Aorta (tissue), 5 donors: Measurements from ENCODE around the gene CCDC177. TPM values are rescaled to one million over a fixed set of nuclear protein-coding genes. Genes with fewer than 3 reads are reported as not detected.

ENCODE experiments used
- ATAC-seq: fragments of 200-7000 bp; cut with Tn5 transposase; one replicate; pipeline ENCODE4 v1.9.1; 2022; ENCODE audit warnings: moderate library complexity; ENCODE audit not compliant: low FRiP score
- DNase-seq, 2 donors: peaks; one replicate each; pipeline ENCODE4 v3.0.0-alpha.2; 2020
- H3K27ac ChIP-seq, 2 donors: one replicate each; pipeline ENCODE4 v1.5.1; 2013; ENCODE audit warnings: low read length in 2 of 2, mild to moderate bottlenecking in 2 of 2, moderate library complexity in 2 of 2, control low read depth in 1 of 2, inconsistent platforms in 1 of 2, low read depth in 1 of 2
- H3K27me3 ChIP-seq, 2 donors: one replicate each; pipeline ENCODE4 v1.6.1; 2013; ENCODE audit warnings: control low read depth in 1 of 2, low read length in 1 of 2, mild to moderate bottlenecking in 1 of 2, moderate library complexity in 1 of 2; ENCODE audit not compliant: insufficient read depth in 2 of 2, control insufficient read depth in 1 of 2
- H3K36me3 ChIP-seq, 2 donors: one replicate each; pipeline ENCODE4 v1.6.1; 2013; ENCODE audit warnings: control low read depth in 1 of 2, low read length in 1 of 2, mild to moderate bottlenecking in 1 of 2; ENCODE audit not compliant: insufficient read depth in 2 of 2, control insufficient read depth in 1 of 2
- H3K4me1 ChIP-seq, 2 donors: one replicate each; pipeline ENCODE4 v1.6.1; 2013; ENCODE audit warnings: low read length in 2 of 2, control low read depth in 1 of 2, mild to moderate bottlenecking in 1 of 2, moderate library complexity in 1 of 2; ENCODE audit not compliant: insufficient read depth in 2 of 2, control insufficient read depth in 1 of 2
- H3K4me3 ChIP-seq, 2 donors: one replicate each; pipeline ENCODE4 v1.5.1; 2013; ENCODE audit warnings: low read length in 2 of 2, control low read depth in 1 of 2, mild to moderate bottlenecking in 1 of 2
- H3K9me3 ChIP-seq: one replicate; pipeline ENCODE4 v1.6.1; 2013; ENCODE audit warnings: mild to moderate bottlenecking, low read length; ENCODE audit not compliant: control insufficient read depth
- WGBS, 2 donors: extraction: QIAGEN DNeasy Blood & Tissue Kit; methylation state at CpG; one replicate each; pipeline ENCODE4 v1.1.7; 2013; 5-methylcytosine and 5-hydroxymethylcytosine counted together
- intact Hi-C, 2 donors: fragments of 100-400 bp; cut with DNase I; formaldehyde crosslinking; loops; one replicate each; pipeline versions ENCODE4 v1.14.2 to v1.15.0; 2022
- polyA plus RNA-seq, 2 donors: library from polyadenylated mRNA; stranded (reverse); fragments of 200-250 nt; gene quantifications; one replicate each; pipeline ENCODE4 v1.2.3, GENCODE V29; 2013
- total RNA-seq, 2 donors: library from RNA; stranded (reverse); fragmentation: NEBNext Ultra II Directional; extraction: Animal tissue kit (Norgen Biotek cat#: 25700); gene quantifications; one replicate each; pipeline ENCODE4 v1.2.1, GENCODE V29; 2021
- donor health status: healthy with polysubstance abuse.
- donor health status: Bipolar disorder and iron deficiency.
- donor health status: DM: no; HTN: no; CAD: no.
- donor health status: DM: no; HTN: no; CAD: no.
- donor health status: DM: yes; HTN: yes; CAD: no.

Gene CCDC177
- total and polyA plus RNA-seq, 4 donors: not detected

DNA sequence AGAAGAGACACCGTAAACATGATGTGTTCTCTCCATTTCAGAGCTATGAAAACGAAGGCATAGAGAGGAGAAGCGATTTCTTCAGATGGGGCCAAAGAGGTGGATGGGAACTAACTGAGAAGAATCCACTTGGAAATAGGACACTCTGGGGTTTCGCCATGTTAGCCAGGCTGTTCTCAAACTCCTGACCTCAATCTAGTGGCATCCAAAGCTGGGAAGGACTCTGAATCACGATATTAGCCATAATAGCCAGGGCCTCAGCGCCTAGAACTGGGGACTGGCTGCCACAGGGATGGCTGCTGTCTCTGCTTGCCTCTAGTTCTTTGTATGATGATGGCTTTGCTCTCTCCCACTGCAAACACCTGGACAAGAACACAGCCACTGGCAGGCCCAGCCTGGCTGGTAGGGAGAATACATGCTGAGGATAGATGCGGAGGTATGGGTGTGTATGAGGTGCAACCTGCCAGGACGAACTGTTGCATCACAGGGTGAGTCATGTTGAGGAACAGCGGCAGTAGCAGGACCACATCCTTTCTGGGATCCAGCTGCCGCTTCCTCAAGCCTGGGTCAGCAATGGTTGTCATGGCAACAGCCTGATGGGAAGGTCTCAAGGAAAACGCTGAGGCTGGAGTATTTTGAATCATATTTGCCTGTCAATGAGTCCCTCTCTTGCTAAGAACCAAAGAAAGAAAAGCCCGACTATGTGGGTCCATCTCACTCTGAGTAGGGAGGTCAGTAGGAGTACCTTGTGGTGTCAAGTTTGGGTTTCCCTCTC lies 31.1 kb downstream of the CCDC177 start:
- peak in 1 of 2 donors; percentile 86 for DNase-seq
- H3K27me3 ChIP-seq: no peaks in the 10 kb centered on the region
- 55 to 58% methylated on average over 12 of the region's 12 CpGs for WGBS, 2 donors
- intact Hi-C loops: no loop called here
- H3K27ac ChIP-seq: no peak overlapping the region
- H3K4me1 ChIP-seq: no peaks in the 10 kb centered on the region
- H3K36me3 ChIP-seq: no peaks in the 10 kb centered on the region
- no peak overlapping the region for H3K4me3 ChIP-seq
- no peaks in the 10 kb centered on the region for H3K9me3 ChIP-seq
- ATAC-seq: peak; percentile 54

- Histone ChIP-seq H3K36me3 (no peaks in the 10 kb centered on the region), H3K4me1 (no peaks in the 10 kb centered on the region), H3K27ac (no peak overlapping the region), H3K27me3 (no peaks in the 10 kb centered on the region), H3K4me3 (no peak overlapping the region), H3K9me3 (no peaks in the 10 kb centered on the region)
- WGBS, 2 donors: 37 to 48% methylated on average over 2 of the region's 2 CpGs
- intact Hi-C loops: no loop called here
- ATAC-seq (no peak), DNase-seq (no peak)
These were observed 32.4 kb downstream of the CCDC177 start for GRCh38 chr14:69542311-69542710.

DNA sequence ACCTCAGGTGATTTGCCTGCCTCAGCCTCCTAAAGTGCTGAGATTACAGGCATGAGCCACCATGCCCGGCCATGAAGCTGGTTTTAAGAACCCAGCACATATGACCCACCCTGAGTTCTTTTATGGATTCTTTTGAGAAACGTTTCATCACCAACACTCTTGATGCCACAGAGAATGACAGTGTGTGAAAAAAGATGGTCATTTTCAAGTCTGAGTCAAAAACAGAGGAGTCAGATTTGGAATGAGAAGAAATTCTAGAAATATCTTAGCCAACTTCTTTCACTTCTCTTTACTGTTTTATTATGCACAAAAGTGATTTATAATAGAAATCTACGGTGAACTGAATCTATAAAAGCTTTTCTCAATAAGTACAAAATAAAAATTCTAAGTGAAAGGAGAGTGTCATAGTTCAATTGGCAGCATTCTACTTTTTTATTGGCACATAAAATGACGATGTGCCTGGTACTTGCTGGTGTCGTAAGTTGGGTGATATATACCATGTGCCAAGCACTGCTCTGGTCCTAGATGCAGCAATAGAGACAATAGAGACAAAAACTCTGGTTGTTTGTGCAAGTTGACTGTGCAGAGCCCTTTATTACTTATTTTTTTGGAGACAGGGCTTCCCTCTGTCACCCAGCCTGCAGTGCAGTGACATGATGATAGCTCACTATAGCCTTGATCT lies 33.9 kb downstream of the CCDC177 start:
- Histone ChIP-seq H3K4me3 (no peak overlapping the region), H3K27ac (no peak overlapping the region), H3K36me3 (no peaks in the 10 kb centered on the region), H3K27me3 (no peaks in the 10 kb centered on the region), H3K4me1 (no peaks in the 10 kb centered on the region), H3K9me3 (no peaks in the 10 kb centered on the region)
- DNase-seq (no peak), ATAC-seq (no peak)
- 75 to 76% methylated on average over 5 of the region's 5 CpGs for WGBS, 2 donors
- intact Hi-C loops: no loop called here

DNA sequence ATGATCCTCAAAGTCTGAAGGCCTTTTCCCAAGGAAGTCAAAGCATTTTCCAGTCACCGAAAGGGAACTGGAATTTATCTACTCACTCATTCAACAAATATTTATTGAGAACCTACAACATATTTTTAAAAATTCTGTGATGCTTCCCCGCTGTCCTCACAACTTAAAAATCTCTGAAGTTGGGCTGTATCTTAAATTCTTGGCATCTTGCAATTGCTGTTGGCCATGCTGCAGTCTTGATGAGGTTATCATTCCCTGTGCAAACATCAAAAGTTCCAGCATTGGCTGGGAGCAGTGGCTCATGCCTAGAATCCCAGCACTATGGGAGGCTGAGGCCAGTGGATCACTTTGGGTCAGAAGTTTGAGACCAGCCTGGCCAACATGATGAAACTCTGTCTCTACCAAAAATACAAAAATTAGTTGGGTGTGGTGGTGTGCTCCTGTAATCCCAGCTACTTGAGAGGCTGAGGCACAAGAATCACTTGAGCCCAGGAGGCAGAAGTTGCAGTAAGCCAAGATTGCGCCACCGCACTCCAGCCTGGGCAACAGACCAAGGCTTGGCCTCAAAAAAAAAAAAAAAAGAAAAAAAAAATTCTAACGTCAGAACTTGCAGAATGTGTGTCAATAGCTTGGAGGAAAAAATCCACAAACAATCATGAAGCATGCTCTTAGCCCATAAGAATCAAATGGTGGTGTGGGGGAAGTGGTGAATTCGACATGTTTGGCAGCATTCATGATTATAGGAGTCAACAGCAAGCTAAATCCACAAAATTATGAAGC lies 34.9 kb downstream of the CCDC177 start:
- ATAC-seq: peak; percentile 47
- intact Hi-C loops: no loop called here
- H3K9me3 ChIP-seq: no peaks in the 10 kb centered on the region
- no peak overlapping the region for H3K27ac ChIP-seq
- no peaks in the 10 kb centered on the region for H3K27me3 ChIP-seq
- 54 to 55% methylated on average over 6 of the region's 6 CpGs for WGBS, 2 donors
- DNase-seq: peak in 1 of 2 donors; percentile 78
- H3K4me1 ChIP-seq: no peaks in the 10 kb centered on the region
- no peaks in the 10 kb centered on the region for H3K36me3 ChIP-seq
- no peak overlapping the region for H3K4me3 ChIP-seq

- DNase-seq (no peak), ATAC-seq (no peak)
- intact Hi-C loops: no loop called here
- H3K27me3 ChIP-seq: no peaks in the 10 kb centered on the region
- no peak overlapping the region for H3K4me3 ChIP-seq
- no peaks in the 10 kb centered on the region for H3K4me1 ChIP-seq
- 93 to 97% methylated on average over 1 of the region's 1 CpG for WGBS, 2 donors
- no peaks in the 10 kb centered on the region for H3K36me3 ChIP-seq
- no peaks in the 10 kb centered on the region for H3K9me3 ChIP-seq
- no peak overlapping the region for H3K27ac ChIP-seq
These were observed 35.9 kb downstream of the CCDC177 start for GRCh38 chr14:69538766-69539165.

DNA sequence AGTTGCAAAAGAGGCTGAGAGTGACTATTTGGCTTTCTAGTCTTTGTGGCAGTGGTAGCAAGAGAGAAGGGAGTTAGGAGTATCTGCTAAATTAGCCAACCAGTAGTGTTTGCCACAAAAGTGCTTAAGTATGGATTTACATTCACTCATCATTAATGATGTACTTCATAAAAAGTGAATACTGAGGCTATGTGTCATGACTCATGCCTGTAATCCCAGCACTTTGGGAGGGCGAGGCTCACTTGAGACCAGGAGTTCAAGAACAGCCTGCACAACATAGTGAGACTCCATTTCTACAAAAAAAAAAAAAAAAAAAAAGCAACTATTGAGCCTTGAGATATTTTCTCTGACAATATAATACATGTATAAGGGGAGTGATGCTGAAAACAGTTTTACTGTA lies 36.8 kb downstream of the CCDC177 start:
- intact Hi-C loops: no loop called here
- Histone ChIP-seq H3K4me3 (no peak overlapping the region), H3K4me1 (no peaks in the 10 kb centered on the region), H3K27me3 (no peaks in the 10 kb centered on the region), H3K9me3 (no peaks in the 10 kb centered on the region), H3K36me3 (no peaks in the 10 kb centered on the region), H3K27ac (no peak overlapping the region)
- DNase-seq (no peak), ATAC-seq (no peak)
- 96 to 97% methylated on average over 1 of the region's 1 CpG for WGBS, 2 donors

- DNase-seq (no peak), ATAC-seq (no peak)
- intact Hi-C loops: no loop called here
- H3K27ac ChIP-seq: no peak overlapping the region
- no peak overlapping the region for H3K4me3 ChIP-seq
- no peaks in the 10 kb centered on the region for H3K27me3 ChIP-seq
- H3K36me3 ChIP-seq: no peaks in the 10 kb centered on the region
- no peaks in the 10 kb centered on the region for H3K9me3 ChIP-seq
- H3K4me1 ChIP-seq: no peaks in the 10 kb centered on the region
These were observed 37.7 kb downstream of the CCDC177 start for GRCh38 chr14:69536971-69537370.

GRCh38 chr14:69535230-69535848 lies 39.3 kb downstream of the CCDC177 start:
- no peak overlapping the region for H3K27ac ChIP-seq
- intact Hi-C loops: no loop called here
- ATAC-seq (peak; percentile 49), DNase-seq (no peak)
- no peaks in the 10 kb centered on the region for H3K4me1 ChIP-seq
- H3K9me3 ChIP-seq: no peaks in the 10 kb centered on the region
- H3K27me3 ChIP-seq: no peaks in the 10 kb centered on the region
- no peaks in the 10 kb centered on the region for H3K36me3 ChIP-seq
- no peak overlapping the region for H3K4me3 ChIP-seq
- 1 to 2% methylated on average over 4 of the region's 4 CpGs for WGBS, 2 donors
